ENCODE measurements around the gene PRSS36. TPM values are rescaled to one million over a fixed set of nuclear protein-coding genes. Genes with fewer than 3 reads are reported as not detected.

The PRSS36 gene
- total RNA-seq, 1 experiment from 2014 or later = 1.3 TPM

GRCh38 chr16:31145398-31145990 is 4.4 kb downstream of the PRSS36 start:
- peaks cover 49% of the 10 kb centered on the region for H3K27me3 Mint-ChIP-seq (ENCODE audit: low read depth)

More at GRCh38 chr16:31145398-31145990, 4.4 kb downstream of the PRSS36 start:
- Mint-ChIP-seq H3K4me1 (peaks cover 36% of the 10 kb centered on the region), H3K4me3 (no peak overlapping the region), H3K27ac (no peak overlapping the region), H3K36me3 (no peaks in the 10 kb centered on the region), H3K9me3 (no peaks in the 10 kb centered on the region)
- TF ChIP-seq TP53 (CRISPR knock-in tag; IDR thresholded peaks at IDR 0.05) (no peak), MYBL2 (CRISPR knock-in tag; IDR thresholded peaks at IDR 0.05) (no peak), CDX4 (CRISPR knock-in tag; IDR thresholded peaks at IDR 0.05; ENCODE audit: borderline replicate concordance) (no peak), SOX15 (CRISPR knock-in tag; IDR thresholded peaks at IDR 0.05) (no peak), PRDM15 (CRISPR knock-in tag; IDR thresholded peaks at IDR 0.05) (no peak), EMX1 (CRISPR knock-in tag; IDR thresholded peaks at IDR 0.05) (no peak), ZNF396 (CRISPR knock-in tag; IDR thresholded peaks at IDR 0.05; ENCODE audit: borderline replicate concordance) (no peak), ZNF281 (CRISPR knock-in tag; IDR thresholded peaks at IDR 0.05) (no peak), AR (CRISPR knock-in tag; IDR thresholded peaks at IDR 0.05) (no peak), FOXP1 (CRISPR knock-in tag; IDR thresholded peaks at IDR 0.05; ENCODE audit: borderline replicate concordance) (no peak), ZNF512 (CRISPR knock-in tag; IDR thresholded peaks at IDR 0.05; ENCODE audit: borderline replicate concordance) (no peak), USF2 (CRISPR knock-in tag; IDR thresholded peaks at IDR 0.05) (no peak), GRHL2 (CRISPR knock-in tag; IDR thresholded peaks at IDR 0.05; ENCODE audit: insufficient replicate concordance, severe bottlenecking) (no peak), ATF1 (CRISPR knock-in tag; IDR thresholded peaks at IDR 0.05) (no peak), NR1H2 (CRISPR knock-in tag; IDR thresholded peaks at IDR 0.05) (no peak), E2F4 (CRISPR knock-in tag; IDR thresholded peaks at IDR 0.05; ENCODE audit: borderline replicate concordance, low read depth) (no peak), IRF2 (CRISPR knock-in tag; IDR thresholded peaks at IDR 0.05; ENCODE audit: borderline replicate concordance, low read depth) (no peak), ZNF219 (CRISPR knock-in tag; IDR thresholded peaks at IDR 0.05; ENCODE audit: borderline replicate concordance) (no peak), ZNF317 (CRISPR knock-in tag; IDR thresholded peaks at IDR 0.05; ENCODE audit: borderline replicate concordance, low read depth) (no peak), NR3C1 (CRISPR knock-in tag; conservative IDR thresholded peaks at IDR 0.05; ENCODE audit: low read depth) (no peak)
- ChIA-PET POLR2A (interaction anchor here (0.7 kb wide), 1 partner anchor 42 kb away, joined by 6 read pairs; no protein-coding TSS in a partner anchor), CTCF (no interaction called here)
- no peak for ATAC-seq
- no peak for DNase-seq (ENCODE audit: low spot score)
